GM04504 (cell line): ENCODE data around the gene RBCK1.

ENCODE experiments used
- DNase-seq: peaks from one replicate; pipeline ENCODE4 v3.0.0-alpha.2; 2012; ENCODE audit warnings: low read depth

Gene RBCK1

GRCh38 chr20:418858-419365 is 10.8 kb downstream of the RBCK1 start:
- no peak for DNase-seq

- DNase-seq = no peak
Measured at GRCh38 chr20:419556-420165, 11.6 kb downstream of the RBCK1 start.

- DNase-seq = no peak
Measured at GRCh38 chr20:420166-420620, 12.1 kb downstream of the RBCK1 start.

- DNase-seq = no peak
Measured at GRCh38 chr20:420721-421574, 12.8 kb downstream of the RBCK1 start.

GRCh38 chr20:421685-422250 is 13.7 kb downstream of the RBCK1 start:
- DNase-seq = no peak

GRCh38 chr20:426566-426965 is 18.5 kb downstream of the RBCK1 start:
- DNase-seq = no peak

DNA sequence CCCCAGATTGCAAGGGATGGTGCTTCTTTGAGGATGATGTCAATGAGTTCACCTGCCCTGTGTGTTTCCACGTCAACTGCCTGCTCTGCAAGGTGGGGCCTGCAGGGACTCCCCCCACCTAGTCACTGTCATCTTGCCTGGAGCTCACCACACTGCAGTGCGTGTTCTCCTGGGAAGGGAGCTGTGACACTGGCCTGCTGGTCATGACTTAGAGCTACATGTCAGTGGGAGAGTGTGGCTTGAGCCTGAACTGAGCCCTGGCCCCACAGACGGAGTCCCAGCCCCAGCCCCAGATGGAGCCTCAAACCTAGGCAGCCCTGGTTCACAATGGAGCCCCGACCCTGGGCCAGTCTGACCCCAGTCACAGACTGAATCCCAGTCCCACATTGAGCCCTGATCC is 19.3 kb downstream of the RBCK1 start:
- no peak for DNase-seq

DNA sequence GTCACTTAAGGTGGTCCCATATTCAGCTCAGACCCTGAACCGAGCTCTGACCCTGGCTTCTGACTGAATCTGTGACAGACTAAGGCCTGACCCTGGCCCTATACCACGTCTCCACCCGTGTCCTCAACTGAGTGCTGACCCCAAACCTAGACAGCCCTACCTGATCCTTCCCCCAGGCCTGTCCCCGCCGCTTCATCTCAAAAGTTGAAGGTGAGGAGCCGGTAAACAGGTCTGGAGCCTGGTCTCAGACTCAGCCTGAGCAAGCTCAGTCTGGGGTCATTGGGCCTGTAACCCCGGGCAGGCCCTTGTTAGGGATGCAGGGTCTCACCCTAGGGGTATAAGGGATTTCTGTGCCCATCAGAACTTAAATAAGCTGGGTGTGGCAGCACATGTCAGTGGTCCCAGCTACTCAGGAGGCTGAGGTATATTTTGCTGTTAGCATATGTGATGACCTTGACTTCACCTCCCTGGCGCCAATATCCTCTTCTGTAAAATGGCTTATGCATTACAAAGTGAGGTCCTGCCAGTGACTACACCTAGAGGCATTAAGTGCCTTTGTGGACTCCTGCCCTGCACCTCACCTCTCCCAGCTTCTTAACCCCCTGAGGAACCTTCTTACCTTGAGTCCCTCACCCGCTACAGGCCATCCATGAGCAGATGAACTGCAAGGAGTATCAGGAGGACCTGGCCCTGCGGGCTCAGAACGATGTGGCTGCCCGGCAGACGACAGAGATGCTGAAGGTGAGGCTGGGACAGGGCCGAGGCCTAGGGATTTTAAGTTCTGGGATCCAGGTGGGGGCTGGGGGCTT is 20.0 kb downstream of the RBCK1 start:
- no peak for DNase-seq

DNA sequence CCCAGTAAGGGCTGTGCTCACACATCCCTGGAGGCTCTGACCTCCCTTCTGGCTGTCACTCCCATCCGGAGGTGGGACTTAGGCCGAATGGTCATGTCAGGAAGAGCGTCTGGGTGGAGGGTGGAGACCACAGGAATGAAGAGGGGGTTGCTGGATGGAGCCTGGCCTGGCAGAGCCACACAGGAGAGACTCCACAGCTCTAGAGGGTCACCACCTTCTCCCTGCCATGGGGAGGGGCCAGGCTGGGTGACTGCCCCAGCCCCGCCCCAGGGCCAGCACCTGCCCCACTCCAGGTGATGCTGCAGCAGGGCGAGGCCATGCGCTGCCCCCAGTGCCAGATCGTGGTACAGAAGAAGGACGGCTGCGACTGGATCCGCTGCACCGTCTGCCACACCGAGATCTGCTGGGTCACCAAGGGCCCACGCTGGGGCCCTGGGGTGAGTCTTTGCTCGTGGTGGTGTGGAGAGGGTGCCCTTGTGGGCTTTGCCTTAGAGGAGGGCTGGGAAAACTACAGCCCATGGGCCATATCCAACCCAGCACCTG is 20.6 kb downstream of the RBCK1 start:
- no peak for DNase-seq

DNA sequence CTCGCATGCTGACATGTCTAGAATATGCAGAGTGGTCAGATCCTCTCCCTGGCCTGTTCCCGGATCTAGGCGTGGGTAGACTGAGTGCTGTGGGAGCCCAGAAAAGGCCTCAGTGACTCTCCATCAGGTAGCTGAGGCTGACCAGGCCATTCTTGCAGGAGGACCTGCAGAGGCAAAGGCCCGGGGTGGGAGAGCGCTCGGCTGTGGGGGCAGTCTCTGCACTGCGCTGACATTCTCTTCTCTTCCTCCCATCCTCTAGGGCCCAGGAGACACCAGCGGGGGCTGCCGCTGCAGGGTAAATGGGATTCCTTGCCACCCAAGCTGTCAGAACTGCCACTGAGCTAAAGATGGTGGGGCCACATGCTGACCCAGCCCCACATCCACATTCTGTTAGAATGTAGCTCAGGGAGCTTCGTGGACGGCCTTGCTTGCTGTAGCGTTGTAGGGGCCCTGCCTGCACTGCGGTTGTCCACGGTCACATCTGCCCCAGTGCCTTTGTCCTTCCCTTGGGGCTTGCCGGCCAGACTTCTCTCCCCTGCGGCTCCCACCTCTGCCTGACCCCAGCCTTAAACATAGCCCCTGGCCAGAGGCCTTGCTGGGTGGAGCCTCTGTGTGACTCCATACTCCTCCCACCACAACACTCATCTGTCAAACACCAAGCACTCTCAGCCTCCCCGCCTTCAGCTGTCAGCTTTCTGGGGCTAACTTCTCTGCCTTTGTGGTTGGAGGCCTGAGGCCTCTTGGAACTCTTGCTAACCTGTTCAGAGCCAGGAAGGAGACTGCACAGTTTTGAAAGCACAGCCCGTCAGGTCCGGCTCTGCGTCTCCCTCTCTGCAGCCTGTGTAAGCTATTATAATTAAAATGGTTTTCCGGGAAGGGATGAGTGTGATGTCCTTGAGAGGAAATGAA is 22.2 kb downstream of the RBCK1 start:
- no peak for DNase-seq

GRCh38 chr20:431012-431904 is 23.2 kb downstream of the RBCK1 start:
- peak; percentile 36 for DNase-seq

DNA sequence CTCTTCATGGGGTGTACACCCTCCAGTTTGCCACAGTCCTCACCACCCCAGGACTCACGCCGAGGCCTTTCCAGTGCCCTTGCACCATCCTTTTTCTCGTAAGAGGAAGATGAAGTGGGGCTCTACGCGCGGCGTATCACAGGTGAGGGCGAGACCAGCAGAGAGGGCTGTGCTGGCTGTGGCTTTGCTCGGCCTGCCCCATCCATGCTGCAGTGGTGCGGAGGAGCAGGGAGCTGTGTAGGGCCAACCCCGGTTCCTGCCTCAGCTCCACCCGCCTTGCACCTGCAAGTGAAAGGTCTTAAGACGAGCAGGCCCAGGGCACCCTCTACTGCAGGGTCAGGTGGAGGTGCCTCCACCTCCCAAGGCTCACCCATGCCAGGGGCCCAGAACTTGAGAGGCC is 24.1 kb downstream of the RBCK1 start:
- no peak for DNase-seq

GRCh38 chr20:432677-433299 is 24.7 kb downstream of the RBCK1 start:
- DNase-seq = no peak

- no peak for DNase-seq
Measured at GRCh38 chr20:433300-433975, 25.3 kb downstream of the RBCK1 start.

DNA sequence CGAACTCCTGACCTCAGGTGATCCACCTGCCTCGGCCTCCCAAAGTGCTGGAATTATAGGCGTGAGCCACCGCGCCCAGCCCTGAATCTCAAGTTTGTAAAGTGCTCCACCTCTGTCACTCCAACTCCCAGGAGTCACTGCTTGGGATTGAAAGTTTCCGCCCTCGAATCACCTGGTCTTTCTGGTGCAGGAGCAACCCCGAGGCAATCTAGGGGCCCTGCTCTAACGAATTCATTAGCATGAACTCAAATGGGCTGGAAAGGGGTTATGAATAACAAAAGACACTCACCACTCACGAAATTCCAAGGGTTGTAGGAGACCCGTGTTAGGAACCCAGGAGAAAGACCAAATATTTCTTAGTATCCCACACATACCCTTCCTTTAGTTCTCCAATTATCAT is 26.1 kb downstream of the RBCK1 start:
- no peak for DNase-seq

DNA sequence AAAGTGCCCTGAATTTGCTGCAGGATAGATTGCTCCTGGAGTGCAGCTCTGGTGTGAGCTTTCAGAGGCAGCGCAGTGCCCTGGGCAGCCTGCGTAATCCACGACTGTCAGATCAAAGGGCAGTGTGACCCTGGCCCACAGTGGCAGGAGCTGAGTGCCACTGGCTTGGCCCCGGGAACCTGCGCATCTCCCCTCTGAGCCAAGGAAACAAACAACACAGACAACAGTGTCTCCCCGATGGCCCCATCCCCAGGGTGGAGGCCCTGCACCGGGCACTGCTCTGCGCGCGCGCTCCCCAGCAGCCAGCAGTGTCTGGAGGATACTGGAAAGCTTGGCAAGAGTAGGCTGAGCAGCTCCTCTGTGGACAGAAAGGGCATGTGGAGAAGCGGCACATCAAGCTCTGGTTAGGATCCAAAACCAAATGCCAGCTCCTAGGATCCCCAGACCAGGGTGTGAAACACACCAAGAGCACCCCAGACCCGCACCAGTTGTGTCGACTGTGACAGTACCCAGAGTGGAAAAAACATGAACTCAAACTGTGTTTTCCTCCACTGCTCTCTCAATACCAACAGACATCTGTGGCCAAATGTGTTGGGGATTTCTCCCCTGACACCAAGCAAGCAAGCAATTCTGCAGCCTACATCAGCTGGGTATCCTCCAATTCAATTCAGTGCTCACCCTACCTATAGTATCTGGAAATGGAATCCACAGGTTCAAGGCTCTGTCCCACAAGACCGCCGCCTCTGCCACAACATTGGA is 26.7 kb downstream of the RBCK1 start:
- no peak for DNase-seq

- DNase-seq = no peak
Measured at GRCh38 chr20:435558-435957, 27.5 kb downstream of the RBCK1 start.

DNA sequence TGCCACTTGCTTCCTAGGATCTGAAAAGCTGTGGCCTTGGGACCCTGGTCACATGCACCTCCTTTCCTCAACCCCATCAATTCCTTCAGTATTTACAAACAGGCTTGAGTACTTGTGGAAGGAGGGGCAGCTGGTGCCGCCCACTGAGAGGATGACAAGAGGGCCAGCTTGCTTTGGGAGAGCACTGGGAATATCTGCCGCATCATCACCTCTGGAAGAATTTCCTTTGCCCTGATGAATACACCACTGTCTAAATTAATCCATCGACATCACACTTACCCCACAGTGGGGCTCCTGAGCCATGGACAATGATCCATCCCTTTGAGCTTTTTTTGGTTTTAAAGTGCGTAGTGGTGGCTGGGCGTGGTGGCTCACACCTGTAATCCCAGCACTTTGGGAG is 28.4 kb downstream of the RBCK1 start:
- DNase-seq = no peak
